ENCODE measurements around the gene ADGRG3.

- no peak for TF ChIP-seq CTCF (IDR thresholded peaks at IDR 0.05)
- TF ChIP-seq EZH2phosphoT487 (IDR thresholded peaks at IDR 0.05): no peak
- TF ChIP-seq EZH2 (IDR thresholded peaks at IDR 0.05): no peak
Measured at GRCh38 chr16:57619133-57619605, 48.9 kb upstream of the ADGRG3 start.
